Astrocyte of the spinal cord (primary cell): ENCODE data around the gene DIPK1A.
"Not testable (repeated sequence)": the region's sequence is repeated elsewhere in the genome, so short reads cannot be mapped to it uniquely, and the experiment has no call there.

Experiments
- DNase-seq: peaks from one replicate; pipeline ENCODE4 v3.0.0; 2011; ENCODE audit warnings: low read depth, low spot score
- H3K4me3 ChIP-seq: 2 replicates; pipeline ENCODE4 v1.5.1; 2011; ENCODE audit warnings: low read depth, mild to moderate bottlenecking, low read length, moderate library complexity
- in situ Hi-C: cut with HindIII; loops from 2 replicates; pipeline ENCODE4 v1.10.0; 2017; ENCODE audit warnings: low sequenced_read_pairs
- TF ChIP-seq, protein P1 (sequence below): IDR thresholded peaks from 2 replicates; pipeline ENCODE4 v1.5.1; 2012; ENCODE audit warnings: low read depth, mild to moderate bottlenecking, low read length, inconsistent platforms

The DIPK1A gene

DNA sequence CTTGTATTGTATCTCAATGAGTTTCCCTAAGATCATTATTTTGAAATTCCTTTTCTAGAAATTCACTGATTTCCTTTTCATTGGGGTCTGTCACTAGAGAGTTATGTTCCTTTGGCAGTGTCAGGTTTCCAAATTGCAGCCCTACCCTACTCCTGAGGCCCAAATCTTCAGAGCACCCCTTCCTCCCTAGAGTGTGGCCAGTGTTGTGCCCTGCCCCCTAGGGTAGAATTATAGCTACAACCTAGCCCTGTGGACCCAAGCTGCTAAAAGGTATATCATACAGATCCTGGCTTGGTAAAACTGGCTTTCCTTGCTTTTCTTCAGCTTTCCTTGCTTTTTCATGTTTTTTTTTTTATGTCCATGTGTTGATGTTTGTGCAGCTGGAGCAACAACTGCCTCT lies 60.7 kb downstream of the DIPK1A start:
- no peak overlapping the region for H3K4me3 ChIP-seq
- in situ Hi-C loops = no loop called here
- no peak for DNase-seq
- TF ChIP-seq, protein P1, sequence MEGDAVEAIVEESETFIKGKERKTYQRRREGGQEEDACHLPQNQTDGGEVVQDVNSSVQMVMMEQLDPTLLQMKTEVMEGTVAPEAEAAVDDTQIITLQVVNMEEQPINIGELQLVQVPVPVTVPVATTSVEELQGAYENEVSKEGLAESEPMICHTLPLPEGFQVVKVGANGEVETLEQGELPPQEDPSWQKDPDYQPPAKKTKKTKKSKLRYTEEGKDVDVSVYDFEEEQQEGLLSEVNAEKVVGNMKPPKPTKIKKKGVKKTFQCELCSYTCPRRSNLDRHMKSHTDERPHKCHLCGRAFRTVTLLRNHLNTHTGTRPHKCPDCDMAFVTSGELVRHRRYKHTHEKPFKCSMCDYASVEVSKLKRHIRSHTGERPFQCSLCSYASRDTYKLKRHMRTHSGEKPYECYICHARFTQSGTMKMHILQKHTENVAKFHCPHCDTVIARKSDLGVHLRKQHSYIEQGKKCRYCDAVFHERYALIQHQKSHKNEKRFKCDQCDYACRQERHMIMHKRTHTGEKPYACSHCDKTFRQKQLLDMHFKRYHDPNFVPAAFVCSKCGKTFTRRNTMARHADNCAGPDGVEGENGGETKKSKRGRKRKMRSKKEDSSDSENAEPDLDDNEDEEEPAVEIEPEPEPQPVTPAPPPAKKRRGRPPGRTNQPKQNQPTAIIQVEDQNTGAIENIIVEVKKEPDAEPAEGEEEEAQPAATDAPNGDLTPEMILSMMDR = no peak

DNA sequence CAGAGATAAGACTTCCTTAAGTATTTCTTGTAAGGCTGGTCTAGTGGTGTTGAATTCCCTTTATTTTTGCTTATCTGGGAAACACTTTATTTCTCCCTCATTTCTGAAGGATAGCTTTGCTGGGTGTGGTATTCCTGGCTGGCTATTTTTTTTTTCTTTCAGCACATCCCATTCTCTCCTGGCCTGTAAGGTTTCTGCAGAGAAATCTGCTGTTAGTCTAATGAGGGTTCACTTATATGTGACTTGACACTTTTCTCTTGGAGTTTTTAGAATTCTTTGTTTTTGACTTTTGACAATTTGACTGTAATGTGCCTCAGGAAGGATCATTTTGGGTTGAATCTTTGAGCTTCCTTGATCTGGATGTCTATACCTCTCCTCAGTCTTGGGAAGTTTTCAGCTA lies 61.5 kb downstream of the DIPK1A start:
- DNase-seq = no peak
- in situ Hi-C loops = no loop called here
- no peak overlapping the region for H3K4me3 ChIP-seq
- TF ChIP-seq, protein P1 = no peak

DNA sequence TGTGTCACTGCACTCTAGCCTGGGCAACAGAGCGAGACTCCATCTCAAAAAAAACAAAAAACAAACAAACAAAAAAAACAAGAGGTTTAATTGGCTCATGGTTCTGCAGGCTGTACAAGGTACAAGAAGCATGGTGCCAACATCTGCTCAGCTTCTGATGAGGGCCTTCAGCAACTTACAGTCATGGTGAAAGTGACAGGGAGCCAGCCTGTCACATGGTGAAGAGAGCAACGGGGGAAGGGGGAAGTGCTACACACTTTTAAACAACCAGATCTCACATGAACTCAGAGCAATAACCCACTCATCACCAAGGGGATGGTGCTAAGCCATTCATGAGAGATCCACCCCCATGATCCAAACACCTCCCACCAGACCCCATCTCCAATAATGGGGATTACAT lies 63.2 kb downstream of the DIPK1A start:
- in situ Hi-C loops, DNase-seq, H3K4me3 ChIP-seq: not testable (repeated sequence)

DNA sequence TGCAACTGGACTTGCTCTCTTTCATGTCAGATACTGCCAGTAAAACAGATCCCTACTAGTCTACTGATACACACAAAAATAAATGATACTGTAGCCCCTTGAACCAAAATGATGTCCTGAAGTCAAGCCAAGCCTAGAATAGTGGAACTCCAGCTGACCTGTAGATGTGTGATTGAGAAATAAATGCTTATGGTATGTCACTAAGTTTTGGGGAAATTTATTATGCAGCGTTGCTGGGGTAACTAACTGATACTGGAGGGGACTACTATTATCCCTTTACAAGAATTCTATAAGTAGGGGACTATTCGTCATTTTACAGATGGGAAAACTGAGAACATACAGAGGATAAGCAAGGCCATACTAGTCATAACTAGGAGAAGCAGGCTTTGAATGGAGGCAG lies 73.8 kb downstream of the DIPK1A start:
- TF ChIP-seq, protein P1 = no peak
- no peak for DNase-seq
- in situ Hi-C loops = no loop called here
- no peak overlapping the region for H3K4me3 ChIP-seq

DNA sequence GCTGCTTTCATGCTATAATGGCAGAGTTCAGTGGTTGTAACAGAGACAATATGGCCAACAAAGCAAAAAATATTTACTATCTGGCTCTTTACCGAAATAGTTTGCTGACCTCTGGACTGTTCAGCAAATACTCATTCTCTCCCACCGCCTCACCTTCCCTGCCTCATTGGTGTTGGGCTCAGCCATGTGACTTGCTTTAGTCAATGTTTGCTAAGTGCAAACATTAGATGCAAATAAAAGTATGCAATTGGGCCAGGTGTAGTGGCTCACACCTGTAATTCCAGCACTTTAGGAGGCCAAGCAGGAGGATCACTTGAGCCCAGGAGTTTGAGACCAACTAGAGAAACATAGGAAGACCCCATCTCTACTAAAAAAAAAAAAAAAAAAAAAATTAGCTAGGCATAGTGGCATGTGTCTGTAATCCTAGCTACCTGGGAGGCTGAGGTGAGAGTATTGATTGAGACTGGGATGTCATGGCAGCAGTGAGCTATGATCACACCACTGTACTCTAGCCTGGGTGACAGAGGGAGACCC lies 74.3 kb downstream of the DIPK1A start:
- in situ Hi-C loops = no loop called here
- no peak for DNase-seq
- TF ChIP-seq, protein P1 = no peak
- H3K4me3 ChIP-seq = no peak overlapping the region

DNA sequence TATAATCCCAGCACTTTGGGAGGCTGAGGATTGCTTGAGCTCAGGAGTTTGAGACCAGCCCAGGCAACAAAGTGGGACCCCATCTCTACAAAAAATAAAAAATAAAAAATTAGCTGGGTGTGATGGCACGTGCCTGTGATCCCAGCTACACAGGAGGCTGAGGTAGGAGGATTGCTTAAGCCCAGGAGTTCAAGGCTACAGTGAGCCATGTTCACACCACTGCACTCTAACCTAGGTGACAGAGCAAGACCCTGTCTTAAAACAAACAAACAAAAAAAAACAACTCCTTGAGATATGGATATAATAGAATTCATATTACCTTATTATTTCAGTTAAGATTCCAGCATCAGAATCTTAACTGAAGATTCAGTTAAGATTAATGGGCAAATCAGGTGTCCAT lies 77.1 kb downstream of the DIPK1A start:
- no peak overlapping the region for H3K4me3 ChIP-seq

DNA sequence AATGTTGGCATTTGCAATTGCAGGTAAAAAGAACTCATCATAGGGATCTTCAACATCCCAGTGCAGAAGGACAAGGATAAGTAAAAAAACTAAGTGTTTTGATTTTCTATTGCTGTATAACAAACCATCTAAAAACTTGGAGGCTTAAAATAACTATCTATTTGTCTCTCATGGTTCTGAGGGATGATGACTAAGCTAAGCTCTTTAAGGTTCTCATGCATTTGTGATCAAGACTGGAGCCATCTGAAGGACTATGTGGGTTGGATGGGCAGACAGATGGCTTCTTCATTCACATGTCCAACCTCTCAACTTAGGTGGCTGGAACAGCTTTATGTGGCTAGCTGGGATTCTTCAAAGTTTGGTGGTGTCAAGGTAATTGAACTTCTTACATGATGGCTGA lies 78.0 kb downstream of the DIPK1A start:
- no peak overlapping the region for H3K4me3 ChIP-seq
- TF ChIP-seq, protein P1 = no peak

More for the DNA sequence above, 77.1 kb downstream of the DIPK1A start:
- DNase-seq = no peak
- in situ Hi-C loops = no loop called here
- TF ChIP-seq, protein P1 = no peak

More for the DNA sequence above, 78.0 kb downstream of the DIPK1A start:
- in situ Hi-C loops = no loop called here
- DNase-seq = no peak
